GM19455 (cell line): ENCODE measurements around the gene DIRAS1.
A peak's percentile ranks its signal among the peaks of the same experiment; 100 is the strongest.

Experiments
- ATAC-seq: cut with Tn5 transposase; IDR thresholded peaks from one replicate; pipeline ENCODE4 v1.9.1; 2021; ENCODE audit not compliant: unreplicated experiment

The DIRAS1 gene

GRCh38 chr19:2755811-2756210, 34.6 kb upstream of the DIRAS1 start:
- no peak for ATAC-seq

- ATAC-seq: no peak
These were observed 34.2 kb upstream of the DIRAS1 start for GRCh38 chr19:2755448-2755705.

- no peak for ATAC-seq
These were observed 33.7 kb upstream of the DIRAS1 start for GRCh38 chr19:2754659-2755447.

- no peak for ATAC-seq
These were observed 30.3 kb upstream of the DIRAS1 start for GRCh38 chr19:2751438-2751830.

GRCh38 chr19:2750808-2751437, 29.8 kb upstream of the DIRAS1 start:
- ATAC-seq: no peak

GRCh38 chr19:2747349-2747748, 26.2 kb upstream of the DIRAS1 start:
- ATAC-seq: no peak

GRCh38 chr19:2744113-2744512, 22.9 kb upstream of the DIRAS1 start:
- no peak for ATAC-seq

GRCh38 chr19:2743099-2743498, 21.9 kb upstream of the DIRAS1 start:
- no peak for ATAC-seq

- ATAC-seq: no peak
These were observed 19.1 kb upstream of the DIRAS1 start for GRCh38 chr19:2740314-2740656.

GRCh38 chr19:2739602-2740313, 18.6 kb upstream of the DIRAS1 start, which contains the start of gene SLC39A3:
SLC39A3 (minus strand) TSS chr19:2740017; CDS start chr19:2737257, 2,760 bp downstream.
- ATAC-seq: peak; percentile 86

GRCh38 chr19:2736550-2737190, 15.5 kb upstream of the DIRAS1 start:
- ATAC-seq: no peak

- no peak for ATAC-seq
These were observed 14.2 kb upstream of the DIRAS1 start for GRCh38 chr19:2735374-2735773.

- no peak for ATAC-seq
These were observed 13.6 kb upstream of the DIRAS1 start for GRCh38 chr19:2734589-2735288.

GRCh38 chr19:2733930-2734588, 12.9 kb upstream of the DIRAS1 start:
- no peak for ATAC-seq

- no peak for ATAC-seq
These were observed 11.7 kb upstream of the DIRAS1 start for GRCh38 chr19:2732883-2733282.

- no peak for ATAC-seq
These were observed 11.1 kb upstream of the DIRAS1 start for GRCh38 chr19:2732157-2732725.

- no peak for ATAC-seq
These were observed 10.2 kb upstream of the DIRAS1 start for GRCh38 chr19:2731181-2731995.

- no peak for ATAC-seq
These were observed 9.0 kb upstream of the DIRAS1 start for GRCh38 chr19:2729943-2730818.
